Caco-2 (cell line): ENCODE results near the gene LRP1. TPM values are rescaled to one million over a fixed set of nuclear protein-coding genes. Genes with fewer than 3 reads are reported as not detected.

Experiments
- BruUV-seq: library from RNA; stranded (reverse); fragments of 400-500 nt; replicated peaks from 2 replicates; lab custom pipeline; 2021; lab: Mats Ljungman, UMichigan
- CTCF ChIA-PET: fragments of 300-600 bp; sonication (Branson Sonifier 250); formaldehyde crosslinking; loops from one replicate; lab custom pipeline; 2022; ENCODE audit warnings: antibody characterized with exemption; lab: Charles Lee
- POLR2A ChIA-PET: fragments of 300-600 bp; sonication (Branson Sonifier 250); formaldehyde crosslinking; loops from one replicate; lab custom pipeline; 2022; ENCODE audit warnings: antibody characterized with exemption; lab: Charles Lee
- DNase-seq, 2 experiments: peaks; one replicate each; pipeline versions ENCODE4 v3.0.0 to v3.0.0-alpha.2; 2020 to 2022
- H3K27me3 ChIP-seq: replicated peaks from 2 replicates; pipeline ENCODE4 v1.6.0; 2011; ENCODE audit warnings: low read length; ENCODE audit not compliant: control insufficient read depth, insufficient read depth
- H3K36me3 ChIP-seq: 2 replicates; pipeline ENCODE4 v1.5.1; 2011; ENCODE audit warnings: low read length; ENCODE audit not compliant: control insufficient read depth, insufficient read depth
- H3K4me1 ChIP-seq: fragments of 250-450 bp; sonication (Bioruptor Pico); 2 replicates; pipeline ENCODE4 v1.5.1; 2020; ENCODE audit warnings: mild to moderate bottlenecking
- H3K4me3 ChIP-seq: 2 replicates; pipeline ENCODE4 v1.5.1; 2011; ENCODE audit warnings: low read depth, mild to moderate bottlenecking, control low read depth, low read length
- H3K9me3 ChIP-seq: fragments of 250-450 bp; sonication (Bioruptor Pico); 2 replicates; pipeline ENCODE4 v1.5.1; 2020; ENCODE audit warnings: mild to moderate bottlenecking, moderate library complexity
- H3K27ac Mint-ChIP-seq: one replicate; pipeline ENCODE4 v1.8.0; 2022; ENCODE audit warnings: mixed read lengths; ENCODE audit not compliant: unreplicated experiment
- H3K27me3 Mint-ChIP-seq: one replicate; pipeline ENCODE4 v1.8.0; 2022; ENCODE audit warnings: mixed read lengths; ENCODE audit not compliant: insufficient read depth, unreplicated experiment
- H3K36me3 Mint-ChIP-seq: one replicate; pipeline ENCODE4 v1.8.0; 2022; ENCODE audit warnings: mild to moderate bottlenecking, mixed read lengths; ENCODE audit not compliant: insufficient read depth, unreplicated experiment
- H3K4me1 Mint-ChIP-seq: one replicate; pipeline ENCODE4 v1.8.0; 2022; ENCODE audit warnings: low read depth, mixed read lengths; ENCODE audit not compliant: unreplicated experiment
- H3K4me3 Mint-ChIP-seq: one replicate; pipeline ENCODE4 v1.8.0; 2022; ENCODE audit warnings: mild to moderate bottlenecking, moderate library complexity, mixed read lengths; ENCODE audit not compliant: unreplicated experiment
- H3K9me3 Mint-ChIP-seq: one replicate; pipeline ENCODE4 v1.8.0; 2022; ENCODE audit warnings: mixed read lengths; ENCODE audit not compliant: unreplicated experiment
- intact Hi-C: fragments of 100-400 bp; cut with micrococcal nuclease; formaldehyde crosslinking; loops from one replicate; pipeline ENCODE4 v1.10.0; 2022; ENCODE audit not compliant: unreplicated experiment
- total RNA-seq: library from RNA; stranded (reverse); gene quantifications from 2 replicates; pipeline ENCODE4 v1.2.3, GENCODE V29; 2022
- TF ChIP-seq, protein P1 (sequence below), 2 experiments: fragments of 200-600 bp in 1 of 2; IDR thresholded peaks; 1 replicate in 1 of 2; 2 replicates in 1 of 2; pipeline versions ENCODE4 v1.5.1 to v1.8.0; 2011 to 2022; ENCODE audit warnings: antibody characterized with exemption in 1 of 2, control low read depth in 1 of 2, inconsistent platforms in 1 of 2, low read depth in 1 of 2, low read length in 1 of 2, mild to moderate bottlenecking in 1 of 2, moderate library complexity in 1 of 2; ENCODE audit not compliant: insufficient read depth in 1 of 2, severe bottlenecking in 1 of 2, unreplicated experiment in 1 of 2

LRP1 gene
- total RNA-seq, 1 experiment from 2014 or later = 111 TPM

DNA sequence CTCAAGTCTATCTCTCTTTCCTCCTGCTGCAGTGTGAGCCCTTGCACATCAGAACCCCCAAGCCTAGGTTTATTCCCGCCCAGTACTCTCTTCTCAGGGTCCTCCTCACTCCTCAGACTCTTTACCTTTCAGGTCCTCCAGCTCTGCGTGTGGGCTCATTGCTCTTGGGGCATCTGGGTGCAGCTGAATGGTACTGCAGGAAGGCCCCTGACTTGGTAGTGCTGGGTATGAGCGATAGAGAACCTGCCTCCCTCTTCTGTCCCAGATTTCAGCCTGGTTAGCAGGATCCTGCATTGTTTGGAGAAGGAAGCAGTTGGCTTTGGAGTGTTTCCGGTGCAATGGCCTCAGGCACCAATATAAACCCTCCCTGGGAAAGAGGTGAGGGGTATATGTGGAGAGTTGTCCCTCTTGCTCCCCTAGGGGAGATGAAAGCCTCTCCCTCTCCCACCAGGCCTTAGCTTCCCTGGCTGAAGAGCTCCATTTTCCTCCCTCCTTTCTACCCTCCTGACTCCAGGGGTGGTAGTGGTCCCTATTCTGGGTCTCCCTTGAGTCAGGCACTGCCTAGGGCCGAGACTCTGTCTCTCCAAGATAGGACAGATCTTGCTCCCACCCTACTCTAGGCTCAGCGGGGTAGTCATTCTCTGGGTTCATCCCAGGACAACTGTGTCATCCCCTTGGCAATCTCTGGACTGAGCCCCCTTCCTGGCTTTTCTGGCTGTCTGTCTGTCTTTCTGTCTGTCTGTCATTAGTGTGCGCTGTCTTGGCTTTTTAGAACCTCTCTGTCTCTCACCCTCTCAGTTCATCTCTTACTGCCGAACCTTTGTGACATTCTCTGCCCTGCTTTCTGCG is 3.8 kb downstream of the LRP1 start:
- Histone ChIP-seq H3K36me3 (no peaks in the 10 kb centered on the region), H3K4me1 (peaks cover 43% of the 10 kb centered on the region), H3K9me3 (no peaks in the 10 kb centered on the region), H3K27me3 (no peaks in the 10 kb centered on the region), H3K4me3 (no peak overlapping the region)
- H3K4me1 Mint-ChIP-seq = peaks cover 46% of the 10 kb centered on the region
- no peak for DNase-seq
- POLR2A ChIA-PET = interaction anchor here (0.5 to 2.1 kb wide), 2 partner anchors 91 to 97 kb away, joined by 4 read pairs; partner anchors contain the start of gene SHMT2
- no TSS peak for BruUV-seq
- intact Hi-C loops = no loop called here
- H3K9me3 Mint-ChIP-seq = no peaks in the 10 kb centered on the region
- CTCF ChIA-PET = interaction anchor here (0.7 to 1.3 kb wide), 3 partner anchors 15 to 51 kb away, joined by 3 to 7 read pairs (median 3); no protein-coding TSS in a partner anchor
- TF ChIP-seq, protein P1, sequence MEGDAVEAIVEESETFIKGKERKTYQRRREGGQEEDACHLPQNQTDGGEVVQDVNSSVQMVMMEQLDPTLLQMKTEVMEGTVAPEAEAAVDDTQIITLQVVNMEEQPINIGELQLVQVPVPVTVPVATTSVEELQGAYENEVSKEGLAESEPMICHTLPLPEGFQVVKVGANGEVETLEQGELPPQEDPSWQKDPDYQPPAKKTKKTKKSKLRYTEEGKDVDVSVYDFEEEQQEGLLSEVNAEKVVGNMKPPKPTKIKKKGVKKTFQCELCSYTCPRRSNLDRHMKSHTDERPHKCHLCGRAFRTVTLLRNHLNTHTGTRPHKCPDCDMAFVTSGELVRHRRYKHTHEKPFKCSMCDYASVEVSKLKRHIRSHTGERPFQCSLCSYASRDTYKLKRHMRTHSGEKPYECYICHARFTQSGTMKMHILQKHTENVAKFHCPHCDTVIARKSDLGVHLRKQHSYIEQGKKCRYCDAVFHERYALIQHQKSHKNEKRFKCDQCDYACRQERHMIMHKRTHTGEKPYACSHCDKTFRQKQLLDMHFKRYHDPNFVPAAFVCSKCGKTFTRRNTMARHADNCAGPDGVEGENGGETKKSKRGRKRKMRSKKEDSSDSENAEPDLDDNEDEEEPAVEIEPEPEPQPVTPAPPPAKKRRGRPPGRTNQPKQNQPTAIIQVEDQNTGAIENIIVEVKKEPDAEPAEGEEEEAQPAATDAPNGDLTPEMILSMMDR (IDR thresholded peaks at IDR 0.05; ENCODE audit: insufficient read depth in 1 of 2, low read depth in 1 of 2, low read length in 1 of 2, severe bottlenecking in 1 of 2, unreplicated experiment in 1 of 2) = no peak
- H3K27ac Mint-ChIP-seq = peak overlapping the region; percentile 95
- H3K36me3 Mint-ChIP-seq = peaks cover 35% of the 10 kb centered on the region
- H3K4me3 Mint-ChIP-seq = peak overlapping the region; percentile 50
- no peaks in the 10 kb centered on the region for H3K27me3 Mint-ChIP-seq

DNA sequence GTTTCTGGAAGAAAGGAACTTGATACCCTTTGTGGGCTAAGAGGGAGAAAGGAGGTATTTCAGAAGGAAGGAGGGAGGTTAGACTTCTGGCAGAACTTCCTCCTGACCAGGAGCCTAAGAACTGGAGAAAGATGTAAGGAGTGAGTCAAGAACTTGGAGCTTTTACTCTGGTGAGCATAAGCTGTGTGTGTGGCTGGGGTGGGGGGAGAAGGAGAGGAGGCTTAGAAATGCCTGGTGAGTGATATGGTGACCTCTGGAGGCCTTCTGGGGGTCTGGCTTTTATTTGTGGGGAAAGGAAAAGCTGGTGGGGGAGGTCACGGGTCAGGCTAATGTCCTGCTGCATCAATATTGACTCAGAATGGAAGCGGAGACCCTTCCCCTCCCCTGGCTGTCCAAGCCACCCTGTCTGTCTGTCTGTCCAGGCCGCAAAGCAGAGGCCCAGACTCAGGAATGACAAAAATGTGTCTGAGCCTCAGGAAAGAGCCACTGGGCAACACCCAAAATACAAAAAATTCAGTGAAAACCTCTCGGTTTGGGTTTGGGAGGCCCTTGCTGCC is 4.8 kb downstream of the LRP1 start:
- Mint-ChIP-seq H3K27me3 (no peaks in the 10 kb centered on the region), H3K9me3 (no peaks in the 10 kb centered on the region), H3K36me3 (peaks cover 31% of the 10 kb centered on the region), H3K27ac (peak overlapping the region; percentile 95), H3K4me1 (peaks cover 52% of the 10 kb centered on the region), H3K4me3 (peak overlapping the region; percentile 50)
- Histone ChIP-seq H3K27me3 (no peaks in the 10 kb centered on the region), H3K9me3 (no peaks in the 10 kb centered on the region), H3K4me3 (no peak overlapping the region), H3K36me3 (no peaks in the 10 kb centered on the region), H3K4me1 (peaks cover 49% of the 10 kb centered on the region)
- POLR2A ChIA-PET = interaction anchor here (0.5 to 2.1 kb wide), 4 partner anchors 14 to 96 kb away, joined by 3 to 10 read pairs (median 4); partner anchors contain the start of genes LRP1-AS and SHMT2
- CTCF ChIA-PET = interaction anchor here (0.7 to 1.3 kb wide), 4 partner anchors 14 to 50 kb away, joined by 3 to 7 read pairs (median 4); no protein-coding TSS in a partner anchor
- peak in 1 of 2 experiments; percentile 37 for DNase-seq
- intact Hi-C loops = no loop called here
- BruUV-seq = no TSS peak
- TF ChIP-seq, protein P1 (IDR thresholded peaks at IDR 0.05; ENCODE audit: insufficient read depth in 1 of 2, low read depth in 1 of 2, low read length in 1 of 2, severe bottlenecking in 1 of 2, unreplicated experiment in 1 of 2) = no peak

DNA sequence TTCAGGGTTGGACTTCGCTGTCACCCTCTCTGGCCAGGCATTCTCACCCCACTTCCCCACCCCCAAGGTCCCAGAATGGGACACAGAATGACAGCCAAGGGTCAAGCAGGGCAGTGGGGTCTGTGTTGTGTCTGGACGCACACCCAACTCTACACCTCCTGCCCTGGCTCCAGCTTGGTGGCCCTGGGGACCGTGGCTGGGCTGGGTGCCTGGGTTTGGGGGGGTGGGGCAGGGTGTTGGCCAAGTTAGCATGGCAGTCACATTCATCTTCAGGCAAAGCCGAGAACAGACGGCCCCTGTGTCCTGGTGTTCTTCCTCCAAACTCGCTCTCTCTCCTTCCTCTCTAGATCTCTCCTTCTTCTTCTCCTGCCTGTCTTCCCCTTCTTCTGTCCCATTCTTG is 5.6 kb downstream of the LRP1 start:
- intact Hi-C loops = no loop called here
- H3K4me3 Mint-ChIP-seq = peak overlapping the region; percentile 50
- TF ChIP-seq, protein P1 (IDR thresholded peaks at IDR 0.05; ENCODE audit: insufficient read depth in 1 of 2, low read depth in 1 of 2, low read length in 1 of 2, severe bottlenecking in 1 of 2, unreplicated experiment in 1 of 2) = no peak
- Histone ChIP-seq H3K4me1 (peaks cover 57% of the 10 kb centered on the region), H3K27me3 (no peaks in the 10 kb centered on the region), H3K4me3 (no peak overlapping the region), H3K36me3 (no peaks in the 10 kb centered on the region), H3K9me3 (no peaks in the 10 kb centered on the region)
- POLR2A ChIA-PET = interaction anchor here (0.6 to 1.5 kb wide), 2 partner anchors 13 to 39 kb away, joined by 3 to 10 read pairs; partner anchors contain the start of gene LRP1-AS
- H3K9me3 Mint-ChIP-seq = no peaks in the 10 kb centered on the region
- no TSS peak for BruUV-seq
- CTCF ChIA-PET = interaction anchor here (0.6 to 1.3 kb wide), 2 partner anchors 13 to 72 kb away, joined by 3 to 5 read pairs; no protein-coding TSS in a partner anchor
- H3K36me3 Mint-ChIP-seq = peaks cover 28% of the 10 kb centered on the region
- peaks cover 59% of the 10 kb centered on the region for H3K4me1 Mint-ChIP-seq
- DNase-seq = no peak
- peak overlapping the region; percentile 95 for H3K27ac Mint-ChIP-seq
- H3K27me3 Mint-ChIP-seq = no peaks in the 10 kb centered on the region
